C4-2B (cell line): ENCODE results near the gene CDCA7.
"Not testable (repeated sequence)": the region's sequence is repeated elsewhere in the genome, so short reads cannot be mapped to it uniquely, and the experiment has no call there.

Source experiments
- CTCF ChIP-seq: fragments of 450-650 bp; conservative IDR thresholded peaks from 2 replicates; pipeline ENCODE4 v1.5.1; 2017; ENCODE audit warnings: mild to moderate bottlenecking
- ZFX ChIP-seq: fragments of 450-650 bp; IDR thresholded peaks from 2 replicates; pipeline ENCODE4 v1.6.1; 2017

GRCh38 chr2:173416415-173417152 lies 61.9 kb downstream of the CDCA7 start:
- TF ChIP-seq CTCF, ZFX: not testable (repeated sequence)
